Nephron progenitor cell (in vitro differentiated cells): Measurements from ENCODE around the gene ITCH.
"Not testable (repeated sequence)": the region's sequence is repeated elsewhere in the genome, so short reads cannot be mapped to it uniquely, and the experiment has no call there.

Source experiments
- DNase-seq: peaks from one replicate; pipeline ENCODE4 v3.0.0; 2021
- H3K27ac Mint-ChIP-seq: 2 replicates; pipeline ENCODE4 v1.8.0; 2021; ENCODE audit warnings: mild to moderate bottlenecking, moderate library complexity, mixed read lengths
- H3K27me3 Mint-ChIP-seq: 2 replicates; pipeline ENCODE4 v1.8.0; 2021; ENCODE audit warnings: mild to moderate bottlenecking, low read depth, mixed read lengths; ENCODE audit not compliant: poor library complexity
- H3K36me3 Mint-ChIP-seq: 2 replicates; pipeline ENCODE4 v1.8.0; 2021; ENCODE audit warnings: low read depth, mixed read lengths
- H3K4me1 Mint-ChIP-seq: 2 replicates; pipeline ENCODE4 v1.8.0; 2021; ENCODE audit warnings: mixed read lengths
- H3K4me3 Mint-ChIP-seq: 2 replicates; pipeline ENCODE4 v1.8.0; 2021; ENCODE audit warnings: mild to moderate bottlenecking, moderate library complexity, mixed read lengths
- H3K9me3 Mint-ChIP-seq: 2 replicates; pipeline ENCODE4 v1.8.0; 2021; ENCODE audit warnings: mild to moderate bottlenecking, moderate library complexity, mixed read lengths
- CTCF ChIP-seq: fragments of 200-600 bp; sonication (generic); IDR thresholded peaks from 2 replicates; pipeline ENCODE4 v1.5.0; 2021; ENCODE audit warnings: antibody characterized with exemption

ITCH gene

GRCh38 chr20:34404803-34405202 is 41.7 kb downstream of the ITCH start:
- H3K27ac Mint-ChIP-seq: no peak overlapping the region
- no peaks in the 10 kb centered on the region for H3K9me3 Mint-ChIP-seq
- H3K4me1 Mint-ChIP-seq: peaks cover 15% of the 10 kb centered on the region
- no peak overlapping the region for H3K4me3 Mint-ChIP-seq
- no peaks in the 10 kb centered on the region for H3K27me3 Mint-ChIP-seq
- peaks cover 53% of the 10 kb centered on the region for H3K36me3 Mint-ChIP-seq
- TF ChIP-seq CTCF: no peak
- no peak for DNase-seq

DNA sequence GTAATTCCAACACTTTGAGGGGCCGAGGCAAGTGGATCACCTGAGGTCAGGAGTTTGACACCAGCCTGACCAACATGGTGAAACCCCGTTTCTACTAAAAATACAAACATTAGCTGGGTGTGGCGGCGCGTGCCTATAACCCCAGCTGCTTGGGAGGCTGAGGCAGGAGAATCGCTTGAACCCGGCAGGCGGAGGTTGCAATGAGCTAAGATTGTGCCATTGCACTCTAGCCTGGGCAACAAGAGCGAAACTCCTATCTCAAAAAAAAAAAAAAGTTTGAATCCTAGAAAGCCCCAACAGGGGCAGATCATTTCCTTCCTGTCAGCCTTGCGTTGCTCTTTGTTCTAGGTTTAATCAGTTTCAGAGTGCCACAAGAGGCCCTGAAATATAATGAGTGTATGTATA is 42.2 kb downstream of the ITCH start:
- H3K36me3 Mint-ChIP-seq: peaks cover 53% of the 10 kb centered on the region
- DNase-seq, H3K27ac Mint-ChIP-seq, H3K9me3 Mint-ChIP-seq, H3K27me3 Mint-ChIP-seq, H3K4me3 Mint-ChIP-seq: not testable (repeated sequence)
- H3K4me1 Mint-ChIP-seq: peaks cover 10% of the 10 kb centered on the region

- not testable (repeated sequence) for DNase-seq, H3K4me1 Mint-ChIP-seq, H3K4me3 Mint-ChIP-seq, H3K9me3 Mint-ChIP-seq, H3K27ac Mint-ChIP-seq, H3K27me3 Mint-ChIP-seq
- peaks cover 50% of the 10 kb centered on the region for H3K36me3 Mint-ChIP-seq
Measured at GRCh38 chr20:34405942-34406341, 42.9 kb downstream of the ITCH start.

GRCh38 chr20:34407962-34408474 is 44.9 kb downstream of the ITCH start:
- Mint-ChIP-seq H3K36me3 (peaks cover 52% of the 10 kb centered on the region), H3K4me1 (no peaks in the 10 kb centered on the region), H3K27me3 (no peaks in the 10 kb centered on the region), H3K4me3 (no peak overlapping the region), H3K27ac (no peak overlapping the region), H3K9me3 (no peaks in the 10 kb centered on the region)
- DNase-seq: no peak
- no peak for TF ChIP-seq CTCF

GRCh38 chr20:34410336-34410735 is 47.3 kb downstream of the ITCH start:
- H3K27ac Mint-ChIP-seq: no peak overlapping the region

DNA sequence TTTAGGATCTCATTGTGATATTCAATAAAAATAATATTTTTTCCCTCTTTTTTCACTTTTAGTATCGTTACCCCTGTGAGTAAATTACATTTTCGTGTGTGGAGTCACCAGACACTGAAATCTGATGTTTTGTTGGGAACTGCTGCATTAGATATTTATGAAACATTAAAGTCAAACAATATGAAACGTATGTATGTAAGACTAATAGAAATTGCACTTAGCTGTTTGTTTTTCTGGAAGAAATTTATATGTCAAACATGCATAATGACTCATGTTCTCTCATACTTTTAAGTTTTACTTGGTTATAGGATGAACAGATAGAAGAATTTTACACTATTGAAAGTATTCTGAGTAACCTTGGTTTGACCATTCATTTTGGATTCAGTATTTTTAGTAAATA is 49.4 kb downstream of the ITCH start:
- no peak for DNase-seq
- no peaks in the 10 kb centered on the region for H3K9me3 Mint-ChIP-seq
- no peak overlapping the region for H3K27ac Mint-ChIP-seq
- H3K36me3 Mint-ChIP-seq: peaks cover 64% of the 10 kb centered on the region
- H3K4me1 Mint-ChIP-seq: no peaks in the 10 kb centered on the region
- TF ChIP-seq CTCF: no peak
- H3K27me3 Mint-ChIP-seq: peaks cover 2% of the 10 kb centered on the region
- H3K4me3 Mint-ChIP-seq: no peak overlapping the region

More at GRCh38 chr20:34410336-34410735, 47.3 kb downstream of the ITCH start:
- no peak overlapping the region for H3K4me3 Mint-ChIP-seq
- no peaks in the 10 kb centered on the region for H3K4me1 Mint-ChIP-seq
- no peaks in the 10 kb centered on the region for H3K27me3 Mint-ChIP-seq
- no peak for DNase-seq
- H3K9me3 Mint-ChIP-seq: no peaks in the 10 kb centered on the region
- H3K36me3 Mint-ChIP-seq: peaks cover 56% of the 10 kb centered on the region
- no peak for TF ChIP-seq CTCF

GRCh38 chr20:34414525-34414924 is 51.5 kb downstream of the ITCH start:
- peaks cover 64% of the 10 kb centered on the region for H3K36me3 Mint-ChIP-seq

More at GRCh38 chr20:34414525-34414924, 51.5 kb downstream of the ITCH start:
- DNase-seq, H3K4me1 Mint-ChIP-seq, H3K27me3 Mint-ChIP-seq, H3K4me3 Mint-ChIP-seq, H3K9me3 Mint-ChIP-seq: not testable (repeated sequence)
- peak overlapping the region; percentile 46 for H3K27ac Mint-ChIP-seq
